Prostate gland (tissue), 2 donors: ENCODE measurements around the gene BCL2L2. TPM values are rescaled to one million over a fixed set of nuclear protein-coding genes. Genes with fewer than 3 reads are reported as not detected.
"Not testable (repeated sequence)": the region's sequence is repeated elsewhere in the genome, so short reads cannot be mapped to it uniquely, and the experiment has no call there.

ENCODE experiments used
- DNase-seq: peaks from one replicate; pipeline ENCODE4 v3.0.0-alpha.2; 2019; ENCODE audit warnings: low spot score
- H3K27ac ChIP-seq, 2 donors: fragments of 200-600 bp; sonication (generic); 2 replicates each; pipeline ENCODE4 v1.5.1; 2017 to 2019
- H3K27me3 ChIP-seq: fragments of 200-600 bp; sonication (generic); replicated peaks from 2 replicates; pipeline ENCODE4 v1.5.1; 2019; ENCODE audit not compliant: insufficient read depth
- H3K36me3 ChIP-seq, 2 donors: fragments of 200-600 bp; sonication (generic); 1 replicate in 1 of 2; 2 replicates in 1 of 2; pipeline versions ENCODE4 v1.5.1 to v1.8.1; 2017 to 2019
- H3K4me1 ChIP-seq: fragments of 200-600 bp; sonication (generic); replicated peaks from 2 replicates; pipeline ENCODE4 v1.5.1; 2019
- H3K4me3 ChIP-seq, 2 donors: fragments of 200-600 bp; sonication (generic); 2 replicates each; pipeline ENCODE4 v1.5.1; 2017 to 2019
- H3K9me3 ChIP-seq: fragments of 200-600 bp; sonication (generic); 2 replicates; pipeline ENCODE4 v1.5.1; 2017
- POLR2A ChIP-seq: fragments of 450-650 bp; IDR thresholded peaks from one replicate; pipeline ENCODE4 v1.6.1; 2016; ENCODE audit warnings: antibody characterized with exemption, mild to moderate bottlenecking
- POLR2AphosphoS5 ChIP-seq: sonication (generic); formaldehyde crosslinking; IDR thresholded peaks from one replicate; pipeline ENCODE4 v1.6.1; 2017; ENCODE audit warnings: antibody characterized with exemption
- WGBS: methylation state at CpG from one replicate; pipeline ENCODE4 v1.1.5; 2018; 5-methylcytosine and 5-hydroxymethylcytosine counted together
- intact Hi-C: fragments of 100-400 bp; cut with DNase I; formaldehyde crosslinking; loops from one replicate; pipeline ENCODE4 v1.14.2; 2022
- total RNA-seq, 2 donors: library from RNA; depleted of rRNA; stranded (reverse); fragments of >200 nt; gene quantifications; one replicate each; pipeline ENCODE4 v1.1.0, GENCODE V29; 2016
- TF ChIP-seq, protein P1 (sequence below), 4 experiments: fragments of 200-600 bp in 2 of 4; fragments of 450-650 bp in 2 of 4; sonication (generic) in 2 of 4; IDR thresholded peaks; 1 replicate in 3 of 4; 2 replicates in 1 of 4; pipeline ENCODE4 v1.5.1; 2016 to 2019; ENCODE audit warnings: antibody characterized with exemption in 4 of 4, mild to moderate bottlenecking in 2 of 4, moderate library complexity in 2 of 4

BCL2L2 gene
- total RNA-seq, 2 donors from 2014 or later: 45.4 to 87.3 TPM

DNA sequence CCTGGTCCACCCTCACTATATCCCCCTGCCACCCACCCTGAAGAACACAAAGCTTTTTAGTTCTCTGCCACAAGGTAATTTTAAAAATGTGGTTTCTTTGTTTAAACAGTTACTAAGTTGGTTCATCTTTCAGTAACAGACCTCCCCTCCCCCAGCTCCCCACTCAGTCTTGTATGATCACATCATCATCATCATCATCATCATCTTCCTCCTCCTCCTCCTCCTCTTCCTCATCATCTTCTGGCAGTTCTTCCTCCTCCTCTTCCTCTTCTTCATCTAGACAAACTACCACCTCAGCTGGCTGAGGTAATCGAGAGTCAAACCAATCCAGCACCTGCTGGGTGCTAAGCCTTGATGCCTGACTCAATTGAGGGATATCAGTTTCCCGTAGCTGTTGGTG, 31.2 kb upstream of the BCL2L2 start:
- no peak for DNase-seq
- no peaks in the 10 kb centered on the region for H3K27me3 ChIP-seq
- no peak overlapping the region for H3K27ac ChIP-seq
- no peak overlapping the region for H3K4me3 ChIP-seq
- no peaks in the 10 kb centered on the region for H3K9me3 ChIP-seq
- TF ChIP-seq, protein P1, sequence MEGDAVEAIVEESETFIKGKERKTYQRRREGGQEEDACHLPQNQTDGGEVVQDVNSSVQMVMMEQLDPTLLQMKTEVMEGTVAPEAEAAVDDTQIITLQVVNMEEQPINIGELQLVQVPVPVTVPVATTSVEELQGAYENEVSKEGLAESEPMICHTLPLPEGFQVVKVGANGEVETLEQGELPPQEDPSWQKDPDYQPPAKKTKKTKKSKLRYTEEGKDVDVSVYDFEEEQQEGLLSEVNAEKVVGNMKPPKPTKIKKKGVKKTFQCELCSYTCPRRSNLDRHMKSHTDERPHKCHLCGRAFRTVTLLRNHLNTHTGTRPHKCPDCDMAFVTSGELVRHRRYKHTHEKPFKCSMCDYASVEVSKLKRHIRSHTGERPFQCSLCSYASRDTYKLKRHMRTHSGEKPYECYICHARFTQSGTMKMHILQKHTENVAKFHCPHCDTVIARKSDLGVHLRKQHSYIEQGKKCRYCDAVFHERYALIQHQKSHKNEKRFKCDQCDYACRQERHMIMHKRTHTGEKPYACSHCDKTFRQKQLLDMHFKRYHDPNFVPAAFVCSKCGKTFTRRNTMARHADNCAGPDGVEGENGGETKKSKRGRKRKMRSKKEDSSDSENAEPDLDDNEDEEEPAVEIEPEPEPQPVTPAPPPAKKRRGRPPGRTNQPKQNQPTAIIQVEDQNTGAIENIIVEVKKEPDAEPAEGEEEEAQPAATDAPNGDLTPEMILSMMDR (IDR thresholded peaks at IDR 0.05): no peak
- TF ChIP-seq POLR2A (no peak), POLR2AphosphoS5 (no peak)
- H3K4me1 ChIP-seq: no peaks in the 10 kb centered on the region
- intact Hi-C loops: no loop called here
- 97% methylated on average over 2 of the region's 2 CpGs for WGBS
- no peaks in the 10 kb centered on the region for H3K36me3 ChIP-seq

DNA sequence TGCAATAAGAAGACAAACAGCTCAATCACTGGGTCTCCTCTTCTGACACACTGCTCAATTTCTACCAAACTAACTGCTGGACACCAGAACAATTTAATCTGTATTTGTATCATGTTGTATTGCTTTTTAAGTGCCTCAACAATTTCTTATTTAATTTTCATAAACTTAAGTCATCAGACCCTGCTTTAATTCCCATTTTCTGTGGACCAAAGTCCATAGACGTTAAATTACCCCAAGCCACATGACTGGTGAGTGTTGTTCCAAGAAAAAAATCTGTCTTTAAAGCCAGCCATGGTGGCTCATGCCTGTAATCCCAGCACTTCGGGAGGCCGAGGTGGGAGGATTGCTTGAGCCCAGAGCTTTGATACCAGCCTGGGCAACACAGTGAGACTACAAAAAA, 29.4 kb upstream of the BCL2L2 start:
- TF ChIP-seq, protein P1 (IDR thresholded peaks at IDR 0.05): no peak
- TF ChIP-seq POLR2A (no peak), POLR2AphosphoS5 (no peak)
- no peak for DNase-seq
- Histone ChIP-seq H3K27ac (no peak overlapping the region), H3K27me3 (no peaks in the 10 kb centered on the region), H3K4me3 (no peak overlapping the region), H3K4me1 (no peaks in the 10 kb centered on the region), H3K36me3 (no peaks in the 10 kb centered on the region), H3K9me3 (no peaks in the 10 kb centered on the region)
- WGBS: 87% methylated on average over 3 of the region's 3 CpGs
- intact Hi-C loops: no loop called here

DNA sequence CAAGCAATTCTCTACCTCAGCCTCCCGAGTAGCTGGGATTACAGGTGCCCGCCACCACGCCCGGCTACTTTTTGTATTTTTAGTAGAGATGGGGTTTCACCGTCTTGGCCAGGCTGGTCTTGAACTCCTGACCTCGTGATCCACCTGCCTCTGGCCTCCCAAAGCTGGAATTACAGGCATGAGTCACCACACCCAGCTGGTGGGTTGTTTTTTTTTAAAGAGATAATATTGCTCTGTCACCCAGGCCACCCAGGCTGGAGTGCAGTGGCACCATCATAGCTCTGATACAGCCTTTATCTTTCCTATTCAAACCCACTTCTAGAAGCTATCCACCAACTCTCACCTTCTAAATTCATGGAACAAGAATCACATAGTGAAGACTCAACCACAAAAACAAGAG, 28.7 kb upstream of the BCL2L2 start:
- WGBS: 97% methylated on average over 6 of the region's 6 CpGs
- intact Hi-C loops, H3K4me1 ChIP-seq, H3K27me3 ChIP-seq, H3K9me3 ChIP-seq, H3K27ac ChIP-seq, H3K36me3 ChIP-seq, DNase-seq, H3K4me3 ChIP-seq: not testable (repeated sequence)

DNA sequence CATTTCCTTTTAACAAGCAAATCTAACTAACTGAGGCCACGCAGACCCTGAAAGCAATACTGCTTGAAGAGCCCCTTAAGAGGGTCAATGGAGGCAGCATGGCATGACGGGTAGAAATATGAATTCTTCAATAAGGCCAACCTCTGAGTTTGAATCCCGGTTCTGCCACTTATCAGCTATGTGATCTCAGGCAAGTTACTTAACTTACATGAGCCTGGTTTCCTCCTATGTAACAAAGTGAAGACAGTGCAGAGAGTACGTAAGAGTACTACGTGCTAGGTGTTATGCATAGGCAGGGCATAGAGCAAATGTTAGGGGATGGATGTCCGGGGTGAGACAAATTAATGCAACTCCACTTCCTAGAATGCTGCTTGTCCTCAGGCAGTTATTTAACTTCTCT, 25.4 kb upstream of the BCL2L2 start:
- intact Hi-C loops: no loop called here
- H3K27ac ChIP-seq: no peak overlapping the region
- H3K4me1 ChIP-seq: no peaks in the 10 kb centered on the region
- DNase-seq: no peak
- no peaks in the 10 kb centered on the region for H3K9me3 ChIP-seq
- no peak overlapping the region for H3K4me3 ChIP-seq
- no peaks in the 10 kb centered on the region for H3K27me3 ChIP-seq
- H3K36me3 ChIP-seq: no peaks in the 10 kb centered on the region
- WGBS: 91% methylated on average over 6 of the region's 6 CpGs
- TF ChIP-seq POLR2A (no peak), POLR2AphosphoS5 (no peak)
- TF ChIP-seq, protein P1 (IDR thresholded peaks at IDR 0.05): no peak

DNA sequence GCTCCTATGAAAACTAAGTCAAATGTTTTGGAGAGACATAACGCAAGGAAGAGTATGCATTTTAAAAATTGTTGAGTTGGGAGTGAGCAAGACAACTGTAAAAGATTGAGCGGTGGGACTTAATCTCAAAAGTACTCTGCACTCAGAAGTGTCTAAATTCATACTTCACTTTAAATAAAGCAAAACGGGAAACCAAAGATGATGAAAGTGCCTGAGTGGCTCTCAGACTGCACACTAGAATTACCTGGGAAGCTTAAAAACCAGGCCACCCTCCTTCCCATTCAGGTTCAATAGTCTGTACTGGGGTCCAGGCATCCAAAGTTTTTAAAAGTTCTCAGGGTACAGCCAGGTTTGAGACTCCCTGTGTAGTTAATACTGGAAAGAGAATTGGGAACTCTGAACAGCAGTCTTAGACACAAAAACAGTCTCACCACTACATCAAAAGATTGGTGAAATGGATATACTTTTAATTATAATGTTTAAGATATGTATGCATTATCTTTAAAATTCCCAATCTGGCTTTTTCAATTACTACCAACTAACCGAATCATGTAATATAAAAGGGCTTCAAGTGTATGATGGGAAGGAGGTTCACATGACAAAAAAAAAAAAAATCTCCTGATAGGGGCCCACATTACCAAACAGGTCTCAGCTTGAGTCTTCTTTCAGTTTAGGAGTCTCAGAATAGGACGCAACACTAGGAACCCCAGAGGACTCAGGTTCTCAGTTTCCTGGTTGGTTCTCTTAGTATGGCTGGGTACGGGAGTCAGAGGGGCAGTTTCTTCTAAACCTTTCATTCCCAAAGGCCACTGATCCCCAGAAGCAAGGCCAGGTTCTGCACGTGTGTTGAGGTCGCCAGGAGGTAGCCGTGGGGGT, 21.7 kb upstream of the BCL2L2 start:
- H3K36me3 ChIP-seq: no peaks in the 10 kb centered on the region
- intact Hi-C loops: no loop called here
- WGBS: 25% methylated on average over 9 of the region's 9 CpGs

DNA sequence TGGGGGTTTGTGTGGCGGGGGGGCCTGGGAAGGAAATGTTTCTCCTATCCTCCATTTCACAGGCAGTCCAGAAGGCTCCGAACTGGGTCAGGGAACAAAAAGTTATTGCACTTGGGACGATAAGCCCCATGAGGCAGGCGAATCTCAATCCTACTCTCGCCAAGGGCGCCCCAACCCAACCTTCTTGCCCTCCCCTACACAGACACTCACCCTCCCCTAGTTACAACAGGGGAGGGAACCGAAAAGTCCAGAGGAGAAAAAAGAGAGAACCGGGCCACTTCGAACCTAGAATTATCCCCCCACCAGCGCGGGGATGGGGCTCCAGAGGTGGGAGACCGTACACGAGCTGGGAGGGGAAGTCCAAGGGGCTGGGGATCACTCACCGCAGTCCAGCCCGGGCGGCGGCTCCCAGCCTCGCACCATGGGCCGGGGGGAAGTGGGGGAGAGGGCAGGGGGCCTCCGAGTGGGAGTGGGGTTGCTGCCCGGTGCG, 21.1 kb upstream of the BCL2L2 start:
- Histone ChIP-seq H3K4me3 (peak overlapping the region; percentile 84 to 98), H3K27me3 (no peaks in the 10 kb centered on the region), H3K27ac (peak overlapping the region; percentile 92 to 99), H3K36me3 (no peaks in the 10 kb centered on the region), H3K9me3 (no peaks in the 10 kb centered on the region), H3K4me1 (no peaks in the 10 kb centered on the region)
- WGBS: under 1% methylated on average over 22 of the region's 22 CpGs
- TF ChIP-seq, protein P1 (IDR thresholded peaks at IDR 0.05): no peak
- TF ChIP-seq POLR2AphosphoS5 (no peak), POLR2A (no peak)
- no peak for DNase-seq
- intact Hi-C loops: no loop called here

More for the DNA sequence above, 21.7 kb upstream of the BCL2L2 start:
- peak; percentile 19 for DNase-seq
- Histone ChIP-seq H3K4me3 (peak overlapping the region; percentile 84 to 98), H3K4me1 (no peaks in the 10 kb centered on the region), H3K9me3 (no peaks in the 10 kb centered on the region), H3K27me3 (no peaks in the 10 kb centered on the region), H3K27ac (peak overlapping the region; percentile 92 to 99)
- TF ChIP-seq POLR2AphosphoS5: no peak
- peak; percentile 21 for TF ChIP-seq POLR2A
